Calu3 (cell line): Measurements from ENCODE around the gene RCHY1. TPM values are rescaled to one million over a fixed set of nuclear protein-coding genes. Genes with fewer than 3 reads are reported as not detected.
A peak's percentile ranks its signal among the peaks of the same experiment; 100 is the strongest.

Experiments used
- Bru-seq: library from RNA; stranded (reverse); fragments of 400-500 nt; gene quantifications from one replicate; lab custom pipeline; 2021; lab: Mats Ljungman, UMichigan
- BruChase-seq, 2 experiments: library from RNA; stranded (reverse); fragments of 400-500 nt; gene quantifications; one replicate each; lab custom pipeline; 2021; lab: Mats Ljungman, UMichigan
- BruUV-seq: library from RNA; stranded (reverse); fragments of 400-500 nt; replicated peaks from 2 replicates; lab custom pipeline; 2021; lab: Mats Ljungman, UMichigan
- CTCF ChIA-PET: fragments of 300-600 bp; sonication (Branson Sonifier 250); formaldehyde crosslinking; loops from one replicate; lab custom pipeline; 2022; ENCODE audit warnings: antibody characterized with exemption; lab: Charles Lee
- DNase-seq: peaks from one replicate; pipeline ENCODE4 v3.0.0; 2022
- H3K27ac Mint-ChIP-seq: one replicate; pipeline ENCODE4 v1.8.0; 2022; ENCODE audit warnings: mixed read lengths; ENCODE audit not compliant: unreplicated experiment
- H3K27me3 Mint-ChIP-seq: one replicate; pipeline ENCODE4 v1.8.0; 2022; ENCODE audit warnings: mixed read lengths; ENCODE audit not compliant: unreplicated experiment
- H3K36me3 Mint-ChIP-seq: one replicate; pipeline ENCODE4 v1.8.0; 2022; ENCODE audit warnings: mild to moderate bottlenecking, moderate library complexity, mixed read lengths; ENCODE audit not compliant: insufficient read depth, unreplicated experiment
- H3K4me1 Mint-ChIP-seq: one replicate; pipeline ENCODE4 v1.8.0; 2022; ENCODE audit warnings: mild to moderate bottlenecking, low read depth, mixed read lengths; ENCODE audit not compliant: unreplicated experiment
- H3K4me3 Mint-ChIP-seq: one replicate; pipeline ENCODE4 v1.8.0; 2022; ENCODE audit warnings: mild to moderate bottlenecking, low read depth, moderate library complexity, mixed read lengths; ENCODE audit not compliant: unreplicated experiment
- H3K9me3 Mint-ChIP-seq: one replicate; pipeline ENCODE4 v1.8.0; 2022; ENCODE audit warnings: low read depth, mixed read lengths; ENCODE audit not compliant: unreplicated experiment
- CTCF ChIP-seq: fragments of 200-600 bp; IDR thresholded peaks from one replicate; pipeline ENCODE4 v1.8.0; 2022; ENCODE audit warnings: antibody characterized with exemption; ENCODE audit not compliant: unreplicated experiment
- intact Hi-C: fragments of 100-400 bp; cut with micrococcal nuclease; formaldehyde crosslinking; loops from one replicate; pipeline ENCODE4 v1.10.0; 2022; ENCODE audit not compliant: unreplicated experiment
- long read RNA-seq: library from polyadenylated mRNA; stranded (forward); transcript quantifications from one replicate; pipeline ENCODE4 v2.0.0, GENCODE V29; 2022
- total RNA-seq: library from RNA; stranded (reverse); gene quantifications from 2 replicates; pipeline ENCODE4 v1.2.3, GENCODE V29; 2022

Gene RCHY1
- 12.5 and 12.9 TPM in 2 replicates for total RNA-seq
- percentile 79 among the genes with signal in this experiment for Bru-seq, nascent RNA
- percentile 54 among the genes with signal in this experiment for BruChase-seq, experiment 1, labeled RNA remaining after a 6-hour chase
- BruChase-seq, experiment 2, labeled RNA remaining after a 2-hour chase = percentile 61 among the genes with signal in this experiment
- long read RNA-seq, full-length matches to known transcripts = 25 of 30 reads
- long read RNA-seq, partial matches to known transcripts = 2 of 30 reads
- long read RNA-seq, other reads (novel, unspliced or antisense) = 3 of 30 reads

- Mint-ChIP-seq H3K27me3 (no peaks in the 10 kb centered on the region), H3K36me3 (peaks cover 28% of the 10 kb centered on the region), H3K27ac (peak within 1 kb of the TSS; percentile 86), H3K4me1 (peaks cover 9% of the 10 kb centered on the region), H3K4me3 (no peak within 1 kb of the TSS), H3K9me3 (no peaks in the 10 kb centered on the region)
- CTCF ChIA-PET = interaction anchor here (1.8 kb wide), 1 partner anchor 41 kb away, joined by 3 read pairs; the partner anchor contains the start of gene ODAPH
- no peak for TF ChIP-seq CTCF
- peak; percentile 92 for DNase-seq
- intact Hi-C loops = no loop called here
- BruUV-seq = TSS peak; percentile 57
Observed at GRCh38 chr4:75514131-75514948, at the start of gene RCHY1, which contains the start of gene THAP6. Gene RCHY1, minus strand, starts transcription at chr4:75514403. Its CDS starts 117 bp downstream, at chr4:75514286. Gene THAP6, plus strand, starts transcription at chr4:75514473. Its CDS starts 980 bp downstream, at chr4:75515453.

- no peaks in the 10 kb centered on the region for H3K36me3 Mint-ChIP-seq
- no peak for TF ChIP-seq CTCF
- intact Hi-C loops = no loop called here
- CTCF ChIA-PET = no interaction called here
- H3K27me3 Mint-ChIP-seq = no peaks in the 10 kb centered on the region
- BruUV-seq = no TSS peak
- H3K9me3 Mint-ChIP-seq = no peaks in the 10 kb centered on the region
- H3K27ac Mint-ChIP-seq = no peak overlapping the region
- H3K4me3 Mint-ChIP-seq = no peak overlapping the region
- H3K4me1 Mint-ChIP-seq = peaks cover 7% of the 10 kb centered on the region
- DNase-seq = peak; percentile 8
Observed at GRCh38 chr4:75561789-75562188, 47.6 kb upstream of the RCHY1 start.

GRCh38 chr4:75557696-75558095 is 43.5 kb upstream of the RCHY1 start:
- no peak for DNase-seq
- H3K27ac Mint-ChIP-seq = no peak overlapping the region
- peaks cover 7% of the 10 kb centered on the region for H3K4me1 Mint-ChIP-seq
- intact Hi-C loops = no loop called here
- CTCF ChIA-PET = no interaction called here
- no peak overlapping the region for H3K4me3 Mint-ChIP-seq
- no peaks in the 10 kb centered on the region for H3K36me3 Mint-ChIP-seq
- no peaks in the 10 kb centered on the region for H3K27me3 Mint-ChIP-seq
- BruUV-seq = no TSS peak
- H3K9me3 Mint-ChIP-seq = no peaks in the 10 kb centered on the region
- TF ChIP-seq CTCF = no peak

GRCh38 chr4:75555294-75556164 is 41.3 kb upstream of the RCHY1 start, which contains the start of gene ODAPH:
Gene ODAPH, plus strand, starts transcription at chr4:75556066. Its CDS starts 17 bp downstream, at chr4:75556083.
- intact Hi-C loops = no loop called here
- no peak within 1 kb of the TSS for H3K27ac Mint-ChIP-seq
- no peak for TF ChIP-seq CTCF
- H3K36me3 Mint-ChIP-seq = no peaks in the 10 kb centered on the region
- DNase-seq = peak; percentile 36
- no TSS peak for BruUV-seq
- CTCF ChIA-PET = interaction anchor here (0.6 to 1.3 kb wide), 5 partner anchors 9 to 241 kb away, joined by 3 to 4 read pairs (median 3); partner anchors contain the start of genes RCHY1 and THAP6
- no peaks in the 10 kb centered on the region for H3K4me1 Mint-ChIP-seq
- no peaks in the 10 kb centered on the region for H3K9me3 Mint-ChIP-seq
- no peaks in the 10 kb centered on the region for H3K27me3 Mint-ChIP-seq
- H3K4me3 Mint-ChIP-seq = peak within 1 kb of the TSS; percentile 41
